ENCODE results near the gene GNG12. TPM values are rescaled to one million over a fixed set of nuclear protein-coding genes. Genes with fewer than 3 reads are reported as not detected.
A peak's percentile ranks its signal among the peaks of the same experiment; 100 is the strongest.

Gene GNG12
- total RNA-seq, 1 experiment from 2014 or later = 12.5 TPM

GRCh38 chr1:67655581-67655980 lies 177.7 kb downstream of the GNG12 start:
- intact Hi-C loops (cut with micrococcal nuclease; ENCODE audit: unreplicated experiment) = no loop called here
- no TSS peak for BruUV-seq (replicated peaks)
- no peak overlapping the region for H3K4me3 Mint-ChIP-seq (ENCODE audit: unreplicated experiment)
- no peak overlapping the region for H3K4me3 ChIP-seq (ENCODE audit: low read depth, low read length)
- TF ChIP-seq, protein P1, sequence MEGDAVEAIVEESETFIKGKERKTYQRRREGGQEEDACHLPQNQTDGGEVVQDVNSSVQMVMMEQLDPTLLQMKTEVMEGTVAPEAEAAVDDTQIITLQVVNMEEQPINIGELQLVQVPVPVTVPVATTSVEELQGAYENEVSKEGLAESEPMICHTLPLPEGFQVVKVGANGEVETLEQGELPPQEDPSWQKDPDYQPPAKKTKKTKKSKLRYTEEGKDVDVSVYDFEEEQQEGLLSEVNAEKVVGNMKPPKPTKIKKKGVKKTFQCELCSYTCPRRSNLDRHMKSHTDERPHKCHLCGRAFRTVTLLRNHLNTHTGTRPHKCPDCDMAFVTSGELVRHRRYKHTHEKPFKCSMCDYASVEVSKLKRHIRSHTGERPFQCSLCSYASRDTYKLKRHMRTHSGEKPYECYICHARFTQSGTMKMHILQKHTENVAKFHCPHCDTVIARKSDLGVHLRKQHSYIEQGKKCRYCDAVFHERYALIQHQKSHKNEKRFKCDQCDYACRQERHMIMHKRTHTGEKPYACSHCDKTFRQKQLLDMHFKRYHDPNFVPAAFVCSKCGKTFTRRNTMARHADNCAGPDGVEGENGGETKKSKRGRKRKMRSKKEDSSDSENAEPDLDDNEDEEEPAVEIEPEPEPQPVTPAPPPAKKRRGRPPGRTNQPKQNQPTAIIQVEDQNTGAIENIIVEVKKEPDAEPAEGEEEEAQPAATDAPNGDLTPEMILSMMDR (IDR thresholded peaks at IDR 0.05; ENCODE audit: insufficient read depth in 1 of 2, low read depth in 1 of 2, low read length in 1 of 2, severe bottlenecking in 1 of 2, unreplicated experiment in 1 of 2) = no peak
- H3K27me3 ChIP-seq (replicated peaks; ENCODE audit: control insufficient read depth, insufficient read depth, low read length) = no peaks in the 10 kb centered on the region
- peaks cover 23% of the 10 kb centered on the region for H3K4me1 Mint-ChIP-seq (ENCODE audit: low read depth, unreplicated experiment)
- POLR2A ChIA-PET = no interaction called here
- no peaks in the 10 kb centered on the region for H3K27me3 Mint-ChIP-seq (ENCODE audit: insufficient read depth, unreplicated experiment)
- H3K36me3 Mint-ChIP-seq (ENCODE audit: insufficient read depth, unreplicated experiment) = peaks cover 6% of the 10 kb centered on the region
- no peak for DNase-seq
- peaks cover 10% of the 10 kb centered on the region for H3K9me3 Mint-ChIP-seq (ENCODE audit: unreplicated experiment)
- H3K27ac Mint-ChIP-seq (ENCODE audit: unreplicated experiment) = no peak overlapping the region
- CTCF ChIA-PET = no interaction called here
- H3K9me3 ChIP-seq = no peaks in the 10 kb centered on the region
- no peaks in the 10 kb centered on the region for H3K36me3 ChIP-seq (ENCODE audit: control insufficient read depth, insufficient read depth, low read length)
- peaks cover 8% of the 10 kb centered on the region for H3K4me1 ChIP-seq

DNA sequence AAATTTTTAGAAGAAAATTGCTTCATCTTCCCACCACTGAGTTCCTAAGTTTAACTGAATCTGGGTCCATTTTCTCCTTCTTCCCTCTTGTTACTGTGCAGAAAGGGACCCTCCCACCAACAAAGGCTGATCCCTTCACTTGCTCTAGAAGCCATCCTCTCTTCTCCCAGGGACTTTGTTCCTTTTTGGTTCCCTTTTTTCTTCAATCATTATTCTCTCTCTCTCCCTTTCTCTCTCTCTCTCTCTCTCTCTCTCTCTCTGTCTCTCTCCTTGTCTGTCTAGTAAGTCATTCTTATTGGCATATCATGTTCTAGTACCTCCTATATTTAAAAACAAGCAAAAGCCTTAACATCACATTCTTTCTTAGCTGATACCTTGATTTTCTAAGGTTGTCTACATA lies 180.0 kb downstream of the GNG12 start:
- Mint-ChIP-seq H3K4me3 (ENCODE audit: unreplicated experiment) (no peak overlapping the region), H3K4me1 (ENCODE audit: low read depth, unreplicated experiment) (peaks cover 18% of the 10 kb centered on the region), H3K27ac (ENCODE audit: unreplicated experiment) (peak overlapping the region; percentile 14), H3K9me3 (ENCODE audit: unreplicated experiment) (no peaks in the 10 kb centered on the region), H3K27me3 (ENCODE audit: insufficient read depth, unreplicated experiment) (no peaks in the 10 kb centered on the region), H3K36me3 (ENCODE audit: insufficient read depth, unreplicated experiment) (no peaks in the 10 kb centered on the region)
- Histone ChIP-seq H3K4me3 (ENCODE audit: low read depth, low read length) (no peak overlapping the region), H3K27me3 (replicated peaks; ENCODE audit: control insufficient read depth, insufficient read depth, low read length) (no peaks in the 10 kb centered on the region), H3K4me1 (peaks cover 16% of the 10 kb centered on the region), H3K9me3 (no peaks in the 10 kb centered on the region), H3K36me3 (ENCODE audit: control insufficient read depth, insufficient read depth, low read length) (no peaks in the 10 kb centered on the region)
- CTCF ChIA-PET = no interaction called here
- no peak for DNase-seq
- BruUV-seq (replicated peaks) = no TSS peak
- intact Hi-C loops (cut with micrococcal nuclease; ENCODE audit: unreplicated experiment) = no loop called here
- TF ChIP-seq, protein P1 (IDR thresholded peaks at IDR 0.05; ENCODE audit: insufficient read depth in 1 of 2, low read depth in 1 of 2, low read length in 1 of 2, severe bottlenecking in 1 of 2, unreplicated experiment in 1 of 2) = no peak
- POLR2A ChIA-PET = no interaction called here

- Histone ChIP-seq H3K9me3 (no peaks in the 10 kb centered on the region; the same call in 1 of the 2 replicates), H3K4me1 (peaks cover 18% of the 10 kb centered on the region), H3K27me3 (replicated peaks; ENCODE audit: control insufficient read depth, insufficient read depth, low read length) (no peaks in the 10 kb centered on the region), H3K36me3 (ENCODE audit: control insufficient read depth, insufficient read depth, low read length) (no peaks in the 10 kb centered on the region), H3K4me3 (ENCODE audit: low read depth, low read length) (no peak overlapping the region)
- H3K36me3 Mint-ChIP-seq (ENCODE audit: insufficient read depth, unreplicated experiment) = no peaks in the 10 kb centered on the region
- H3K27me3 Mint-ChIP-seq (ENCODE audit: insufficient read depth, unreplicated experiment) = no peaks in the 10 kb centered on the region
- ChIA-PET POLR2A (no interaction called here), CTCF (no interaction called here)
- H3K27ac Mint-ChIP-seq (ENCODE audit: unreplicated experiment) = no peak overlapping the region
- no peak overlapping the region for H3K4me3 Mint-ChIP-seq (ENCODE audit: unreplicated experiment)
- H3K4me1 Mint-ChIP-seq (ENCODE audit: low read depth, unreplicated experiment) = peaks cover 18% of the 10 kb centered on the region
- intact Hi-C loops (cut with micrococcal nuclease; ENCODE audit: unreplicated experiment) = no loop called here
- TF ChIP-seq, protein P1 (IDR thresholded peaks at IDR 0.05; ENCODE audit: insufficient read depth in 1 of 2, low read depth in 1 of 2, low read length in 1 of 2, severe bottlenecking in 1 of 2, unreplicated experiment in 1 of 2) = no peak
- DNase-seq = no peak
- no TSS peak for BruUV-seq (replicated peaks)
- no peaks in the 10 kb centered on the region for H3K9me3 Mint-ChIP-seq (ENCODE audit: unreplicated experiment)
These were observed 180.5 kb downstream of the GNG12 start for GRCh38 chr1:67652800-67653199.

Other genes starting within 250 kb of the GNG12 start
- gene GADD45A, start 148.3 kb downstream of the GNG12 start, total RNA-seq (2022) = 58.6 and 59.0 TPM in 2 replicates
- gene DIRAS3, start 217.2 kb upstream of the GNG12 start, total RNA-seq (2022) = not detected in 2 replicates